GM18873 (cell line): ENCODE measurements around the gene KRT86.
A peak's percentile ranks its signal among the peaks of the same experiment; 100 is the strongest.
"Not testable (repeated sequence)": the region's sequence is repeated elsewhere in the genome, so short reads cannot be mapped to it uniquely, and the experiment has no call there.

Experiments used
- ATAC-seq: cut with Tn5 transposase; IDR thresholded peaks from one replicate; pipeline ENCODE4 v1.9.1; 2021; ENCODE audit warnings: mild to moderate bottlenecking, moderate library complexity, moderate number of reproducible peaks; ENCODE audit not compliant: unreplicated experiment, low FRiP score

KRT86 gene

DNA sequence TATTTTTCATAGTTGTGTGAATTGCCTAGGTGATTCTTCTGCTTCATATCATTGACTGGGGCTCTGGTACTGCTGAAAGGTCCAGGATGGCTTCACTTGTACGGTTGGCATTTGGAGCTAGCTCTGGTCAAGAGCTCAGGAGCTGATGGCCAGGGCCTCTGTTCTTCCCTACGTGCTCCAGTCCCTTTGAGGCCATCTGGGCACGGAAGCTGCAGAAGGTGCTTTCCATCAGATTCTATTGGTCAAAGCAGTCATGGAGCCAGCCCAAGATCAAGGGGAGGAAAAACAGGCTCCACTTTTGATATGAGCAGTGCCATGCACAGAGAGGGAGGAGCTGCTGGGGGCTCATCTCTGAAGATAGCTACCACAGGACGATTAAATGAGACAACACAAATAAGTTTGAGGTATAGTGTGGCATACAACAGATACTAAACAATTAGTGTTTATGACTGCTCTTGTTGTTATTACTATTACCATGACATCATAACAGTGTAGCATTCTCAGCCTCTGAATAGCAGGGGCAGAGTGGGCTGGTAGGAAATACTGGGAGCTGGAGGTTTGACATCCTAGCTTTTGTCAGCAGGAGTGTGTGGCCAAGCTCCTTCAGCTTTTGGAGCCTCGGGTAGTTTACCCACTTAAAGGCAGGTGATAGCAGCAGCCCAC, 36.3 kb downstream of the KRT86 start:
- ATAC-seq, result no peak

DNA sequence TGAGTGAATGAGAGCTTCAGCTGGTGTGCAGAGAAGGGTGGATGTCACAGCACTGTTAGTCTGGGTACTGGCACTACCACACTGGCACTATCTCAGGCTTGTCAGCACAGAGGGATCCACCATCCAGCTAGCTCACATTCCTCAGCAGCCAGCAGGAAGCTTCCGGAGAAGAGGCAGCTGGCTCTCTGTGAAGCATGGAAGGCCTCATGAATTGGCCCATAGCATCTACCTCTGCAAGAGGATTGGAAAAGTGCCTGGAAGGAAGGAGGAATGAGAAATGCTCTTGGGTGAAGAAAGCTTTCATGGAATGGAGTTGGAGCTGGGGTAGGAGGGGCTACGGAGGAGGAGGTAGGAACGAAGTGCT, 36.8 kb downstream of the KRT86 start:
- no peak for ATAC-seq

DNA sequence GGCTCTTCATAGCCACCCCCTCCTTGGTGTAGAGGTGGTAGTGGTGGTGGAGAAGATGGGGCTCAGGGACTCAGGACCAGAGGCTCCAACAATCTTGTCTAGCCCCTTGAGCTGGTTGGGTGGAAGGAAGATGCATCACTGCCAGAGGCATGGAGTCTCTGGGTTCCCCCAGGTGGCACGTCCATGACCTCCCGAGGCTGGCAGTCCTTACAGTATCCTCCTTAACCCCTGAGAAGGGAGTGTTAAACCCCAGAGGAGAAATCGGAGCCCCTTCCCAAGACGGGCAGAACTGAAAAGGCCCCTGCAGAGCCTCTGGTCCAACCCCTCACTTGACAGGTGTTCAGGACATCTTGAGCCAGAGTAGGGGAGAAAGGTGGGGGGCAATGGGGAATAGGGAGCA, 37.6 kb downstream of the KRT86 start:
- ATAC-seq, result no peak

DNA sequence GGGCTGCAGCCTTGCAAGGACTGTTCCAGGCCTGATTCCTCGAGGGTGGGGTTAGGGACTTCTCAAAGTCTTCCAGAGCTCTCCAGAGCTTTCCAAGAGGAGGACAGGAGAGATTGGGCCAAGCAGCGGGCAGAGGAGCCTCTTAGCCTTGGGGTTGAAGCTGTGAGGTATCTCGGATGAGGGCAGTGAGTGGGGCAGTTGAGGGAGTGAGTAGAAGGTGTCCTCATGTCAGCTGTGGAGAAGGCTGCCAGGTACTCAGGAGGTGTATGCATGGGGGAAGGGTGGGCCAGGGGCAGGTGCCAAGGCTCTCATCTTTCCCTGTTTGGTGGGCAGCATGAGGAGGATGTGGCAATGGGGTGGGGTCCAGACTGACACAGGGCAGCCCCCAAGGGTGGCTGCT, 39.0 kb downstream of the KRT86 start:
- ATAC-seq, result no peak

DNA sequence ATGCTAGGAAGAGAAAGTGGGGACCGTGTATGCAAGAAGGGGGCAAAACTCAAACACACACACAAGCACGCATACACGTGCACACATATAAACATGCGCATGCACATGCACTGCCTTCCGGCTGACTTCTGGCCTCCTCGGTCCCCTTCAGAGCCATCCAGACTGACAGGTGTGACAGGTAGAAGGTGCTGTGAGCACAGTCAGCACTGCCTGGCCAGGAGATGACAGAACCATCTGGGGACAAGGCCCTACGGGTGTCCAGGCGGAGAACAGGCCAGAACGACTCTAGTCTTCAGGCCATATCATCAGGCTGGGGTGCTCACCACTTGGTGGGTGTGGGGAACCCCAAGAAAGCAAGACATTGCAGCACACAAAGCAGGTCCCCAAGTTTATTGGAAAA, 39.5 kb downstream of the KRT86 start:
- no peak for ATAC-seq

DNA sequence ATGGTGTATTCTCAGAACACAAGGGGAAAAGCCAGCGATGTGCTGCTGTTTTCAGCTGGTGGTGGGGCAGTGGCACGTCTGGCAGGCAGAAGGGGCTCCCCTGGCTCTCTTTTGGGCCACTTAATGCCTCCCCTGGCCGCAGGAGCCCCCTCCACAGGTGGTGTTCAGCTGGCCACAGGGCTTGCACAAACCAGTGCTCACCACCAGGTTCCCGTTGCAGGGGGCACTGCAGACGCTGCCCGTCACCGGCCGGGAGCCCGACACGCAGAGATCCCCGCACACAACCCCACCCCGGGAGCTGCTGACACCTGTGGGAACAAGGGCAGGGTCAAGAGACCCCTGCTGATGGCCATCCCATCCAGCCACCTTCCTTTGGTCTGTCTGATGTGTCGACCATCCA, 40.1 kb downstream of the KRT86 start:
- ATAC-seq, result no peak

DNA sequence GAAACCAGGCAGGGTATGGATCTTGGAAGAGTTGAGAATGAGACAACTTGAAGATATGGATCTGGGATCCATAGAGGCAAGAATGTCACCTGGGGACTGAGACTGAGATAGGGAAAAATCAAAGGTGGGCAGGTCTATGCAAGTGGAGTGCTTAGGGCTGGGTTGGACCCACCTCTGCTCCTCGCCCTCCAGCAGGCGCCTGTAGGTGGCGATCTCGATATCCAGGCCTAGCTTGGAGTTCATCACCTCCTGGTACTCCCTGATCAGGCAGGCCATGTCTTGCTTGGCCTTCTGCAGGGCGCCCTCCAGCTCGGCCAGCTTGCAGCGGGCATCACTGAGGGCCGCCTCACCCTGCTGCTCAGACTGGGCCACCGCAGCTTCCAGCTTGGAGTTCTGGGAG, 41.3 kb downstream of the KRT86 start:
- ATAC-seq, result not testable (repeated sequence)

DNA sequence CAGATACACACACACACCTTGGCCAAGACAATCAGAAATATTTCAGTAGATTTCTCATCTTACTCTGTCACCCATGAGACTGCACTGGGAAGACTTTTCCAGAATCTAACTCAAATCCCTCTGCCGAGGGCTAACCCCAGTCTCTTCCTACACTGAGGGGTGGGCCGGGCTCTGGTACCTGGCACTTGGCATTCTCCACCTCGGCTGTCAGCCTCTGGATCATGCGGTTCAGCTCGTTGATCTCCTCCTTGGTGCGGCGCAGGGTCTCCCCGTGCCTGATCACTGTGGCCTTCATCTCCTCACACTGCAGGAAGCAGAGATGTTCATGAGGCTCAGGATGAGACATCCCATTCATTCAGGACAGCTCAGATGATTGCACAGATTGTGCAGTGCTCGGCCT, 41.8 kb downstream of the KRT86 start:
- no peak for ATAC-seq

DNA sequence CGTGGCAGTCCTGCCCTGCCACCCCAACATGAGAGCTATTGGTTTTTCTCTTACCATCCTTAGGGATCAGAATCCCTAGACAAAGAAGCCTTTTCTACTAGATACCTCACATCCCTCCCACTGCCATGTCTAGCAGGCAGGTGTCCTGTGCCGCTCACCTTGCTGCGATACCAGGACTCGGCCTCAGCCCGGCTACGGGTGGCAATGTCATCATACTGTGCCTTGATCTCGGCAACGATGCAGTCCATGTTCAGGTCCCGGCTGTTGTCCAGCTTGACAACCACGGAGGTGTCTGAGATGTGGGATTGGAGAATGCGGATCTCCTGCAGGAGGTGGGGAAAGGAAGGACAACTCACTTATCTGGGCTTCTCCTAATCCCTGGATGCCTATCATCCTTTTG, 42.3 kb downstream of the KRT86 start:
- ATAC-seq, result no peak

DNA sequence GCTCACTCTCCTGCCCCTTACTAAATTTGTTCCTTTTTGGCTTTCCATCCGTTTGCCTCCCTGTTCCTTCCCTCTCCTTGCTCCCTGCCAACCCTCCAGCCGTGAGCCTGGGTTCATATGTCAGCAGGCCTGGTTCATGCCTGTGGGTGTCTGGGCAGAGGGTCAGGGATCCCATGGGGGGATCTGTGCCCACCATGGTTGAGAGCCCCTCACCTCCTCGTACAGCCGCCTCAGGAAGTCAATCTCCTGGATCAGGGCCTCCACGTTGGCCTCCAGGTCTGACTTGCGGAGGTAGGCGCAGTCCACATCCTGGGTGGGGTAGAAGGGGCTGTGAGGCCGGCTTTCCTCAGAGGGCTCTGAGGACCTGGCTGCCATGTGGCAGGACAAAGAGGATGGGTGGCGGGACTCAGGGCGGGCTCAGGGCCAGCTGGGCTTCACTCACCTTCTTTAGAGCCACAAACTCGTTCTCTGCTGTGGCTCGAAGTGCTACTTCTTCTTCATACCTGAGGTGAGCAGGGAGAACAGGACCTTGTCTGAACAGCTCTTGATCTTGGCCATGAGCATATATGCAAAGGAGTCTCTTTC, 43.1 kb downstream of the KRT86 start:
- no peak for ATAC-seq

DNA sequence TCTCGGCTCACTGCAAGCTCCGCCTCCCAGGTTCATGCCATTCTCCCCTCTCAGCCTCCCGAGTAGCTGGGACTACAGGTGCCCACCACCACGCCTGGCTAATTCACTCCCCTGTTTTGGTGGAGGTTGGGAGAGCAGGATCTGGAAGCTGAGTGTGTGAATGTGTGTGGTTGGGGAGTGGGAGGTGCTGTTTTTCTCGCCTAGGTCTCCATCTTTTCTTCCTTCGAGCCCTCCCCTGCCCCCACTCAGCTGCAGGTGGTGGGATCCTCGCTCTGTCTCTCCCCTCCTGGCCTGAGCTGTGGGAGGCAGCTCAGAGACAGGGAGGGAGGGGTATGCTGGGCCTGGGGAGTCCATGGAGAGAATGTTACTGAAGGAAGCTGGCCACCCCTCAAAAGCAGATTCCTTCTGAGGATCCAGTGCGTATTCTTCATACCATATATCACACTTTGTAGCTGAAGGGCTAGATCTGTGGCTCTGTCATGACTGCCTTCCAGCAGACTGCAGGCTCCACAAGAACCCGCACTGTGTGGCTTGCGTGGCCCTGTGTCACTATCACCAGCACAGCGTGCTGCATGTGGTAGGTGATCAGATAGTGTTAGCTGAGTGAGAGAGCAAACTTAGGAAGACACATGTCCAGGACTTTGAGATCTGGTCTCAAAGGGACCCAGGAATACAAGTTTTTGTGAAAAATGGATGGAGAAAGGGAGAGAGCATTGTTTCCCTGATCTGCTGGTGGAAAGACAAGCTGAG, 44.0 kb downstream of the KRT86 start:
- no peak for ATAC-seq

DNA sequence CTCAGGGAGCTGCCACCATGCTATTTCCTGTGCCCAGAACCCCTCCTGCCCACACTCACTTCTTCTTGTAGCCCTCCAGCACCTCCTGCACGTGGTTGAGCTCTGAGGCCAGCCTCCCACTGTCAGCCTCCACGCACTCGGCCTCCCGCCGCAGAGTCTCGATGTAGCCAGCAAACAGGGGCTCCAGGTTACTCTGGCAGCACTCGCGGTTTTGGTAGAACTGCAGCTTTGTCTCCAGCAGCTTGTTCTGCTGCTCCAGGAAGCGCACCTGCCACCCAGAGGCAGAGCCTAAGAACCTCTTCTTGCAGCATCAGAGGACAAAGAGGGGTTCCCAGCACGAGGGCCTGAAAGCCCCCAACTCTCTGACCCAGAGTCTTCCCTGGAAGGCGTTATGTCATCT, 44.7 kb downstream of the KRT86 start:
- ATAC-seq, result no peak

DNA sequence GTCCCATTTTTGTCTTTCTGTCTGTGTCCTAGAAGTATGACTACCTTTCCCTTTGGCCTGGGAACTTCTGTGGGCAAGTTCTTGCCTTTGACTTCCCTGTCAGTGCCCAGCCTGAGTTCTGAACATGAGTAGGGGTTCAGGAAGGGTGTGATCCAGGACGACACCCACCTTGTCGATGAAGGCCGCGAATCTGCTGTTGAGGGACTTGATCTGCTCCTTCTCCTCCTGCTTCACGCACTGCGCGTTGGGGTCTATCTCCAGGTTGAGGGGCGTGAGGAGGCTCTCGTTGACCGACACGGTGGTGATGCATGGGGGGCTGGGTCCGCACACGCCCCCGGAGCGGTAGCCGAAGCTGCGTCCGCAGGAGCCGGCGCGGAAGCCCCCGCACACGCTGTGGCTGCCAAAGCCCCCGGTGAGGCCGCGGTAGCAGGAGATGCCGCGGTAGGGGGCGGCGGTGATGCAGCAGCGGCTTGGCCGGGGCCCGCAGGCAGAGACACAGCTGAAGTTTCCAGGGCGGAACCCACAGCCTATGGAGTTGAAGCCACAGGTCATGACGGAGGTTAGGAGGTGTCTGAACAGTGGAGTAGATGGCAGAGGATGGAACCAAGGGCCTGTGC, 46.4 kb downstream of the KRT86 start, which contains the start of gene KRT83:
TSS of gene KRT83 (minus strand) at position 615 of the 617 bp plus-strand sequence. CDS start at position 552, 63 bp downstream.
- no peak for ATAC-seq

DNA sequence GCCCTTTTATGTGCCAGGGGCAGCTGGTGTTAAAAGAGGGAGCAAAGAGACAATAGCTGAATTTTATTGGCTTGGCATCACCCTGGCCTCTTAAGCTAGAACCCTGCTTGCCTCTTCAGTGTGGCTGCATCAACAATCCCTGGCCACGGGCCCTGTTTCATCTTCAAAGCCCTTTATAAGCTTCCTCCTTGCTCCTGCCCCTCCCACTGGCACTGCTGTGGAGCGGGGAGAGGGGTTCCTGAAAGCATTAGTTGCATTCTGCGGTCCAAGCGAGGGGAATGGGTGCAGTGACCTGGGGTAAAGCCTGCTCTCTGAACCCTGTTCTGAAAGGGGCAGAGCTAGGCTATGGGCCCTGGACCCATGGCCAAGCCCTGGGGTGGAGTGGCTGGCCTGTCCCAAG, 47.0 kb downstream of the KRT86 start:
- no peak for ATAC-seq

DNA sequence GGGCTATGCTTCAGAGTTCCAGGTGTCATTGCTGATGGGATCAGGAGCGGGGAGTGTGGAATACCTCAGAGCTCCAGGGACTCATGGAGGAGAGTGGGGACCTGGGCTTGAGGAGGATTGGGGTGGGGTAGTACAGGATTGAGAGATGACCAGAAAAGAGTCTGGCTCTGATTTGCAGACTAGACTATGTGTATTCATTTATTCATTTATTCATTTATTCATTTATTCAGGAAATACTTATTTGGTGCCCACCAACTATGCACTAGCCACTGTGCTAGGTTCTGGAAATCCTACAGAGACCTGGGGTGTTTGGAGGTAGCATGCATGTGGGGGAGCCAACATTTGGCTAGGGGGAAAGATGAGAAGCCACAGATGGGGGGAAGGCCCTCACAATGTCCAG, 47.6 kb downstream of the KRT86 start:
- no peak for ATAC-seq

DNA sequence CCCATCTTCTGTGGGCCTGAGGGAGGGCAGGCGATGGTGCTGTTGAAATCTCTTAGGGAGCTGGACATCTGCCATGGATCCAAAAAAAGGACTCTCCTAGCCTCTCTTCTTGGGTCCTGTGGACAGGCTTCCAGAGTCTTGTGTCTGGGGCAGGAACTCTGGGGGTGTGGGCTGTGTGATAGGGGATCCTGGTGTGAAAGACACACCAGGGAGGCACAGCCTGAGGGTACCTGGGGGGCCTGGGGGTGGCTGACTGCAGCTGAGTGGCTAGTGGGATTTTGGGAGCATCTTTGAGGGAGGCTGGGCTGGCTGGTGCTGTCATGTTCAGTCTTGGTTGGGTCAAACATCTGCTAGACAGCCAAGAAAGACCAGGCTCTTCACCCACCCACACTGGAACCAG, 48.6 kb downstream of the KRT86 start:
- ATAC-seq, result no peak

DNA sequence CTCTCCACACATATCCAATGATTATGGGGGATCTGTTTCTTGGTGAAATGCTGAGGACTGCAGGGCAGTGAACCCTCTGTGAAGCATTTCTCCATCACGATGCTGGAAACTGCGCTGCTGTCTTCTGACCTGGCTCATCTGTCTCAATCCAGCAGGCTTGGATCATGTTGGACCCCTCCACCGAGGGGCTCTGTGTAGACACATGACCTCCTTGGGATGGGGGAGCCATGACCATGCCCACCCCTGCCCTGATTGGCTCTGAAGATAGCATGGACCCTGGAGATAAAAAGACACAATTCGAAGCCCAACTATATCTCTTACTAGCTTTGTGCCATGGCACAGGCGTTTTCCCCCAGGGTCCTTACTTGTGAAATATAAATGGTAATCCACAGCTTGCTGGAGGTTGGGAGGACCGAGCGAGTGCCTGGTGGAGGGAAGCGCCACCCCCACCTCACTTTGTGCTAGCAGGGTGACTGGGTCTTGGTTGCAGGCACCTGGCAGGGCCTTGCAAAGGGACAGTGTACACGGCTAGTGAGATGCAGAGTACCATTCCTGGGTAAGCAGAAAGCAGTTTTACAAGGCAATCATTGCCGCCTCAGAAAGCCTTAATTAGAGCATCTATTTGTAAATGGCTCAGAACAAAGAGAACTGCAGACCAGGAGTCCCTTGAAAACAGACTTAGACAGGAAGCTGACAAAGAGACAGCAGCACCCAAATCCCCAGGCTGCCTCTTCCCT, 49.1 kb downstream of the KRT86 start:
- no peak for ATAC-seq

DNA sequence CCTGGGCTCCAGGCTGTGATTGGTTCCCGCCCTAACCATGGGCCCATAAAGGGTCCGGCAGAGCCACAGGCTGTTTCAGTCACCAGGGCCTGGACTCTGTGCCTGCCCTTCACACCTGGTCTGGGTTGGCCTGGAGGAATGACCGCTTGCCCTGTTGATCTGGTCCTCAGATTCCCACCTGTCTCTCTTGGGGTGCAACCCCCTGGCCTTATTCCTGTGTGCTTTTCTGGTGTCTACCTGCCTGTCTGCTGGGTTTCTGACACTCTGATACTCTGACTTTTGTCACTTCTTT, 49.7 kb downstream of the KRT86 start:
- no peak for ATAC-seq

DNA sequence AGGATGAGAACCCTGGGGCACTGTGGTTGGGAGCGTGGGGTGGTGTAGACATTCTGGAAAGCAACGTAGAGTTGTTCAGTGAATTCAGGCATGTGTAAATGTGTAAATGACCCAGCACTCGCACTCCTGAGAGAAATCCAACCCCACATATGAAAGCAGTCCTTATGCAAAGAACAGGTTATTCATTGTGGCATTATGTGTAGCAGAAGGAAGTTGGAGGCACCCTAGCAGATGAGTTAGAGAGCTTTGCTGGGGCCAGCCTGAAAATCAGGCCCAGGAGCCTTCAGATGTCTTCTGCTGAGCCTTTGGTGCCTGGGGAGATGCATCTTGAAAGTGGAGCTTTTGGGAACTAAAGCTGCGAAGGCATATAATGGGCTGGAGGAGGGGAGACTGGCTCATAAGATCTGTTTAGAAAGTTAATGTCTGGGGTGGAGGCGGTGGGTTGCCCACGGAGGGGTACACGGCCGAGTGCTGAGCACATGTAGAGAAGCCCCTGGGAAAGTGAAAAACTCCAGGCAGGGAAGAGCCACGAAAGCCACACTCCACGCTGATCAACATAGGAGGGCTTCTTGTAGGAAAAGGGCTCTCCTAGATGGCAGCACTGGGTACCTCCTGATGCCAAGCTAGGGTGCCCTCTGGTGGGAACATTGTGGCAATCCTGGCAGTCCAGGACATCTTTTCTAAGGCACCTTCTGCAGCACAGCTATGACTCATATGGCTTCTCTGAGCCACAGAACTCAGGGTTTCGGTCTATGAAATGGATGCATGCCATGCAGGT, 52.8 kb downstream of the KRT86 start:
- peak; percentile 92 for ATAC-seq

DNA sequence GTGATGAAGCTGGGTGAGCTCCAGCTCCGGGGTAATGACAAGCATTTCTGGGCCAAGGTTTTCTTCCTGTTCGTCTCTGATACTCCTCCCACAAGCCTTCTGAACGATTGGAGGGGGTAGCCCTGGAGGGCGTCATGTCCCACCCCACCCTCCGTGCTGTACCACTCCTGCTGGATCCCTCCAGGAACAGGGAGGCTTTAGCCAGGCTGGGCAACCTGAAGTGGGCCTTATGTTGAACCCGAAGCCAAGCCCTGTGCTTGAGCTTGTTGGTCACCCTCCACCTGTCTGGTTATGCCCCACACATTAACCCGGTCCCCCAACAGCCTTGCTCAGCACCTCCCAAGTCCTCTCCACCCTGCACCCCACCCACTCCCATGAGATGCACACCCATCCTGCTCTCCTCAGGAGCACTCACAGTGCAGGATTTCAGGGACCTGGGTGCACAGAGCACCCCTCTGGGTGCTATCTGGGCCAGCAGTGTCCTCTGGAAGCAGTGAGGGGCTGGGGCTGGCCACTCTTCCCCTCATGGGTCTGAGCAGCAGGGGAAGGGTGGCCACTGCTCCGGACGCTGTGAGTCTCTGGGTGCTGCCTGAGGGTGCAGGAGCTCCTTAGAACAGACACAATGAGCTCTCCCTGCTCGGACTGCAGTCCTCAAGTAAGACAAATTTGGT, 53.5 kb downstream of the KRT86 start:
- no peak for ATAC-seq
